WTC11 (cell line): ENCODE results near the gene SLC66A2.

Source experiments
- ATF2 ChIP-seq: sonication (generic); formaldehyde crosslinking; IDR thresholded peaks from 2 replicates; pipeline ENCODE4 v1.8.1; 2022; ENCODE audit warnings: low read depth, missing genetic modification reagents, borderline replicate concordance
- CBFB ChIP-seq: sonication (generic); formaldehyde crosslinking; IDR thresholded peaks from 2 replicates; pipeline ENCODE4 v1.8.1; 2022; ENCODE audit warnings: mild to moderate bottlenecking, low read depth, missing genetic modification reagents
- CTCF ChIP-seq: fragments of 200-600 bp; IDR thresholded peaks from 2 replicates; pipeline ENCODE4 v1.8.0; 2022; ENCODE audit warnings: antibody characterized with exemption
- IRF1 ChIP-seq: sonication (generic); formaldehyde crosslinking; IDR thresholded peaks from 2 replicates; pipeline ENCODE4 v1.8.0; 2023; ENCODE audit warnings: missing genetic modification reagents
- KAT7 ChIP-seq: sonication (generic); formaldehyde crosslinking; IDR thresholded peaks from 2 replicates; pipeline ENCODE4 v1.8.1; 2023; ENCODE audit warnings: missing genetic modification reagents, mild to moderate bottlenecking, borderline replicate concordance
- RELA ChIP-seq: sonication (generic); formaldehyde crosslinking; IDR thresholded peaks from 2 replicates; pipeline ENCODE4 v1.8.1; 2022; ENCODE audit warnings: missing genetic modification reagents, mild to moderate bottlenecking, borderline replicate concordance
- SP1 ChIP-seq: sonication (generic); formaldehyde crosslinking; conservative IDR thresholded peaks from 2 replicates; pipeline ENCODE4 v1.8.1; 2022; ENCODE audit warnings: missing genetic modification reagents
- TP53 ChIP-seq: sonication (generic); formaldehyde crosslinking; IDR thresholded peaks from 2 replicates; pipeline ENCODE4 v1.8.1; 2023; ENCODE audit warnings: mild to moderate bottlenecking, missing genetic modification reagents
- ZBTB21 ChIP-seq: sonication (generic); formaldehyde crosslinking; IDR thresholded peaks from 2 replicates; pipeline ENCODE4 v1.8.1; 2023; ENCODE audit warnings: mild to moderate bottlenecking, missing genetic modification reagents, borderline replicate concordance
- ZSCAN18 ChIP-seq: fragments of 250-450 bp; sonication (Bioruptor Pico); IDR thresholded peaks from 2 replicates; pipeline ENCODE4 v2.1.2; 2022; ENCODE audit warnings: mild to moderate bottlenecking, moderate library complexity

GRCh38 chr18:79983253-79983652 is 31.8 kb upstream of the SLC66A2 start:
- TF ChIP-seq CTCF (no peak), TP53 (CRISPR knock-in tag) (no peak), KAT7 (no peak), SP1 (no peak), ZSCAN18 (CRISPR knock-in tag) (no peak), ATF2 (no peak), RELA (CRISPR knock-in tag) (no peak), IRF1 (CRISPR knock-in tag) (no peak), ZBTB21 (CRISPR knock-in tag) (no peak), CBFB (CRISPR knock-in tag) (no peak)
